Measurements from ENCODE around the gene USP47.

Gene USP47

DNA sequence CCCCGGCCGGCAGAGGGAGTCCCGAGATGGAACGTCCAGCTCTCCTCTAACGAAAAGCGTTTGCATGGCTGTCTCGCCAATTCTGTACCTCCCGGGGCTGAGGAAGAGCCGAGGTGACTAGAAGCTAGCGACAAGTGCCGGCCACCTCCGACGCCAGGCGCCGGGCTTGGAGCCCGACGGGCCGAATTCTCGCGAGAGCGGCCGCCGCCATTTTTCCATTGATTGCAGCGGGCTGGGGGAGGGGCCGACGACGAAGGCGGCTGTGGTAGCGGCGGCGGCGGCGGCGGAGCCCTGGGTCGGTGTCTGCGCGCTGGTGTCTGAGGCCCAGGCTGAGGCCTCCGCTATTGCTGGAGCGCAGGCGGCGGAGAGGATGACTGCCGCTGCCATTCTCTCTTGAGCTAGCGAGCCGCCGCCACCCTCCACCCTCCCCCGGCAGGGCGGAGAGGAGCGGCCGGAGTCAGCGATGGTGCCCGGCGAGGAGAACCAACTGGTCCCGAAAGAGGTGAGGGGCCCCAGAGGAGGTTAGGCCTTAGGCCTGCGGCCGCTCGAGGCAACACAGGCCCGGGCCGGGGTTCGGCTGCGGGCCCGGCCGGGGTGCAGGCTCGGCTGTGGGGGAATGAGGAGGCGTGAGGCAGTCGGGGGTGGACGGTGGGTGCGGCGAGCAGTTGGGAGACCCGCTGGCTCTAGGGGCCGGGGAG is at the start of gene USP47:
USP47 (plus strand) TSS at position 250 of the 698 bp plus-strand sequence; CDS start at position 464, 214 bp downstream.
- DNase-seq (ENCODE audit: low read depth in 2 of 2, low spot score in 1 of 2): peak; percentile 83 to 91

- no peak for DNase-seq (ENCODE audit: low read depth in 2 of 2, low spot score in 1 of 2)
These were observed 48.7 kb upstream of the USP47 start for GRCh38 chr11:11793073-11793472.

- peak; percentile 59 for DNase-seq (ENCODE audit: low read depth in 2 of 2, low spot score in 1 of 2)
These were observed 43.0 kb upstream of the USP47 start for GRCh38 chr11:11798586-11799438.

- DNase-seq (ENCODE audit: low read depth in 2 of 2, low spot score in 1 of 2): no peak
These were observed 36.5 kb upstream of the USP47 start for GRCh38 chr11:11805228-11805627.

DNA sequence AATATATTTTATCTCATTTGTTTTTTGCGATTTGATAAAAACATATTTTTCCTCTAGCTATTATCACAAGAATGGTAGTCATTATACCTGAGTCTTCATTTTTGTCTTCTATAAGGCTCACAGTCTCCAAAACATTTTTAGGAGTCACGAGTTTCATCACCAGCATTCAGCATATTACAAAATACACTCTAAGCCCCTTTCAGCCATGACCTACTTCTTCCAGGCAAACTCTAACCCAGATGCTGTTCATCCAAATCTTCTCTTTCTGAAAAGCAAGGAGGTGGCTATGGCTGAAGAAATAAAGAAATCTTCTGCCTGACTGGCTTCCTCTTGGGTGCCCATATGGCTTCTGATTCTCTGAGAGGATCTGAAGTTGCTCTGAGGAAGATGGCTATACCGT is 35.7 kb upstream of the USP47 start:
- no peak for DNase-seq (ENCODE audit: low read depth in 2 of 2, low spot score in 1 of 2)

- DNase-seq (ENCODE audit: low read depth in 2 of 2, low spot score in 1 of 2): no peak
These were observed 35.2 kb upstream of the USP47 start for GRCh38 chr11:11806586-11806985.

DNA sequence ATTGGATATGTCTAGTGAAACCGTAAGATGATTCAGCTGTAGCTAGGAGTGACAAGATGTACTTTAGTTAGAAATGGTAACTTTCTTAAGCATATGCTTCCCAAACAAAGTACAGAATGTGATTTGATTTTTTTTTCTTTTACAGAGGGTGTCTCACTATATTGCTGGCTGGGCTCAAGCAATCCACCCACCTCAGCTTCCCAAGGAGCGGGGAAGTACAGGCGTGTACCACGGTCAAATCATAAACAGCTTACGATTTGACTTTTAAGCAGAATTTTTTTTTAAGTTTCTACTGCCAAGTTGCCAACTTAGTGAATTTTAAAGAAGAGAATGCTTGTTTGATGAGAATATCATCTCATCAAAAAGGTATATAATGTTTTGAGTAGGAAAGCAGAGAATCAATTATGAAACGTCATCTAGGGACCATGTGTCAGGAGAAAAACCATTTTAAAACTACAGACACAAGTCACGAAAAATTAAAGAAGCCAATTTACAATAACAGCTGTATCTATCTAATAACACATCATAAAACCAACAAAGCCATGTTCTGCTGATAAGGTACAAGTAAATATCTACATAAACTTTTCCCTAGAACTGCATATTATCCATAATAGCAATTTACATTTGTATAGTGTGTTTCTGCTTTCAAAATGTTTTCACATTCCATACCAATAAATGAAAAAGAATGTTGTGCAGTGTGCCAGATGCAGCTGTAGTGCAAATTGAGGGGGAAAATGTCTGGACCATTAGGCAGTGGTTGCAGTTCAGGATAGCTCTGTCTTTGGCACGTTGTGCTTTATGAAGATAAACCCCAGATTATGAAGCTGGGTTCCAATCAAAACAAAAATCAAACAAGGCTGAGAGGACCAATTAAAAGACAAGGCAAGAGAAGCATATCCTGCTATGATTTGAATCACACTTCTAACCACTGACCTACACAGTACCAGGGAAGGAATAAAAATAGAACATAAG is 33.7 kb upstream of the USP47 start:
- DNase-seq (ENCODE audit: low read depth in 2 of 2, low spot score in 1 of 2): no peak

DNA sequence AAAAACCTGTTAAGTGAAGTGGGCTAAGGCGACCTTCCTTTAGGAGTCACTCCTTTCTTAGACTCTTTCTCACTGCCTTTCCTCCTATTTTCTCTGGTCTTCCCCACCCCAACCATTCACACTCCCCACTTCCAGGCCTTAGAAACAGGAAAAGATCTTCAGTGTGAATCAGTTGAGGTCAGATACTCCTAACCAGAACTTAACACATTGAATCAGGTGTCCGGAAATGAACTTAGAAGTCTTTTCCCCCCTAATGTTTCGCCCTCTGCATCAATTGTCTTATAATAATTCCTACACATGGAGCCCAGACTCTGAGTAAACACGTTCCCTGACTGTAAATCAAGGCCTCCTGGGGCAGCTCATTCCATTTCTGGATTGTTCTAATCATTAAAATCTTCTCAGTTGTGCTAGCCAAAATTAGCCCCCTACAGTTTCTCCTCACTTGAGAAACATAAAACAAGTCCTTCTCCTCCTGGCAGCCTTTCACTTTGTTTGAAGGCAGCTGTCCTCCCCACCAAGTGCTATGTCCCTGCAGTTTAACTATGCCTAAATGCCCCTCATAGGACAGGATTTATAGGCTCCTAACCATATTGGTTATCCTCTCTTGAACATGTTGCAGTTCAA is 32.7 kb upstream of the USP47 start:
- DNase-seq (ENCODE audit: low read depth in 2 of 2, low spot score in 1 of 2): no peak

DNA sequence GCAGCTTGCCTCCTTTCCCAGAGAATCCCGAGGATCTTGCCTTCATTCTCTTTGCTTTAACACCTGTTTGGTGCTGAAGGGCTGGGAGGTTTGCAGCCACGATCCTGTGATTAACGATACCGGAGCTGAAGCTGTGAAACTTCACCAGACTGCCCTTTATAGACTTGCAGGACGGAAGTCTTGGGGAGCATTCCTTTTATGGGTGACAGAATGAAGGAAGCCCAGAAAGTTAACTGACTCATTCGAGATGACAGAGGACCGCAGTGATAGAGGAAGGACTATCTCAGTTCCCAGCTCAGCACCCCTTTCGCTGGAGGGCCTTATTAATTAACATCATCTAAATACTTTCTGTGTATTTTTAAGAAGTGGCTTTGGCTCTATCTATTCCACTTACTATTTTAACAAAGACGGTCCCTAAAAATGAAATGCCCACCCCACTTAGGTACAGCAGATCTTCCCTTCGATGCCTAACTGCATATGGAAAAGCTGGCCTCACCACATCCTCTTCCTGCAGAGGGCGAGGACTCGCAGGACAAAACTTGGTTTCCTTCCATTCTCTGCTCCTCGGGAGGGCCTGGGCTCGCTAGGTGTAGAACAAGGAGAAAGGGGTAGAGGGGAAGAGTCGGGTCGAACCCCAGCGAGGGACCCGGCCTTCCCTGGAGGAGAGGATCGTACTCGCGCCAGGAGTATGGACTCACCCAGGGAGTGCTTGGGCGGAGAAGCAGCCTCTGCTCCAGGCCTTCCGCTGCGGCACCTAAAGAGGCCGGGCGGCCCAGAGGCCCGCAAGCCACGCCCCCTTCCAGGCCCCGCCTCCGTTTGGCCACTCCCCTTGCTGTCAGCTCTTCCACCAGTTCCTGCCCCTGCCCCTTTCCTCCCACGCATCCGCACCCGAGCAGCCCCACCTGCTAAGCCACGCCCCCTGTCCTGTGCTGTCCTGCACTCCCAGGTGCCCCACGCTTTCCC is 30.7 kb upstream of the USP47 start:
- DNase-seq (ENCODE audit: low read depth in 2 of 2, low spot score in 1 of 2): no peak

DNA sequence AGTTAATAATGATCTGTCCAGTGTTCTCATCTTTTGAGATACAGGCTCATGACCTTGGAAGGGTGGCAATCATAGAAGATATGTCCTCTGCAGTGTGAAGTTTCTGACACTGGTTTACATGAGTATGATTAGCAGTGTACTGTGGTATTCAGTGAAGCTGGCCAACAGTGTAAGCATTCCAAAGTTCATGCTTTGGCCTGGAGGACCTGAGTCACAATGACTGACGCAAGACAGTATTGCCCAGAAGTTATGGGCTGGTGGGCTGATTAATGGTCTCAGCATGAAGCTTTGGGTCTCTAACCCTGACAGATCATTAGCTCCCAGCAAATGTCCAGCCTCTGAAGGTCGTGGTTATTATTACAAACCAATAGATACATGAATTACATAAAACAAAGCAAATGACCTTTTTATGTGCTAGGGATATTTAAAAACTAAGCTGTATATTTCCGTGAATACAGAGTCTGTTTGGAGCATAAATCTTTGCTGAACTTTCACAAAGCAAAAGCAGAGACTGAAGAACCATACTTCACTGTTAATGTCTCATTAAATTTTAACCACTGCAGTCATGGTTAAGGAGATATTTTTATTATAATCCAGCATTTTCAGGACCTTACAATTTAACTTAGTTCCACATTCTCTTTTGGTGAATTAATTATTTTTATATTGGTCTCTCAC is 28.3 kb upstream of the USP47 start:
- DNase-seq (ENCODE audit: low read depth in 2 of 2, low spot score in 1 of 2): no peak

- no peak for DNase-seq (ENCODE audit: low read depth in 2 of 2, low spot score in 1 of 2)
These were observed 26.9 kb upstream of the USP47 start for GRCh38 chr11:11814614-11815452.

- no peak for DNase-seq (ENCODE audit: low read depth in 2 of 2, low spot score in 1 of 2)
These were observed 25.1 kb upstream of the USP47 start for GRCh38 chr11:11816511-11817314.

GRCh38 chr11:11817957-11818356 is 23.8 kb upstream of the USP47 start:
- DNase-seq (ENCODE audit: low read depth in 2 of 2, low spot score in 1 of 2): no peak

GRCh38 chr11:11818529-11819121 is 23.1 kb upstream of the USP47 start:
- DNase-seq (ENCODE audit: low read depth in 2 of 2, low spot score in 1 of 2): no peak

GRCh38 chr11:11821899-11822298 is 19.9 kb upstream of the USP47 start:
- no peak for DNase-seq (ENCODE audit: low read depth in 2 of 2, low spot score in 1 of 2)

DNA sequence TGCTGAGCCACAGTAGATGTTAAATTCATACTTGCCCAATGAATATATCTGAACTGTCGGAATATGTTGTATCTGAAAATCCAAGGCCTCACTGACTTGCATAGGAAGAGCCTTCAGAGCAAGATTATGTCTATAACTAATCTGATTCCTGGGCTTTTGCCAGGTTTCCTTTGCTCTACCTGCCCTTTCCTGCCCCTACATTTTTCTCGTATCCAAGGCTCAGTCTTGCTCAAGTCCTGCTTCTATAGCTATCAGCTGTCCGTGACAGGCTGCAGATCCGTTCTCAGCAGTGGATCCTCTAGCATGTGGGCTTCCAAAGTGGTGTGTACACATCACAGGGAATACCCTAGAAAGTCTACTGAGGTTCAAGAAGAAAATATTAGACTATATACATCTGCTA is 18.8 kb upstream of the USP47 start:
- no peak for DNase-seq (ENCODE audit: low read depth in 2 of 2, low spot score in 1 of 2)

DNA sequence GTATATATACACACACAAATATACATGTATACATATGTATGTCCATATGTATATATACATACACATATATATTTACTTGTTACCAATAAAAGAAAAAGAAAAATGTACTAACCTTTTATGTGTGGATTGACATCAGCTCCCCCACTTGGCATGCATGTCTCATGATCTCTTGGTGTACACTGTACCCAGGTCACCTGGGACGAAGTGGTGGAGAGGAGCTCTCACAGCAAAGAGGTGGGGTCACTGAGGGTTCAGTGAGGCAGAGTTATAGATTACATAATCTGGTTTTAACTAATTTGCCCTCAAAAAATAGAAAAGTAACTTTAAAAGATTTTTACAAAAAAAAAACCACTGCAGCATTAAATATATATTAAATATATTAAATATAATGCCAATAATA is 15.5 kb upstream of the USP47 start:
- no peak for DNase-seq (ENCODE audit: low read depth in 2 of 2, low spot score in 1 of 2)

Data from stimulated activated CD8-positive, alpha-beta memory T cell treated with anti-CD3 and anti-CD28 coated beads, Interleukin-4, amount 100 ng/mL, for 4 hours (primary cell).